Activated T-helper 1 cell treated with anti-CD3 and anti-CD28 coated beads, Interleukin-12 subunit alpha, Interleukin-12 subunit beta, Interleukin-2, Interleukin-4 antibody, amounts not matched to agents 30 ng/mL and 10 ng/mL and 1 ng/mL, durations not matched to agents 14 hours and 24 hours and 36 hours (primary cell): Measurements from ENCODE around the gene CLSTN2. TPM values are rescaled to one million over a fixed set of nuclear protein-coding genes. Genes with fewer than 3 reads are reported as not detected.

Experiments
- DNase-seq: peaks from one replicate; pipeline ENCODE4 v3.0.0; 2021; ENCODE audit warnings: low spot score
- H3K27ac Mint-ChIP-seq: one replicate; pipeline ENCODE4 v1.8.0; 2021; ENCODE audit warnings: mild to moderate bottlenecking, mixed read lengths
- H3K27me3 Mint-ChIP-seq: one replicate; pipeline ENCODE4 v1.8.0; 2022; ENCODE audit warnings: mild to moderate bottlenecking, moderate library complexity, mixed read lengths; ENCODE audit not compliant: insufficient read depth
- H3K36me3 Mint-ChIP-seq: one replicate; pipeline ENCODE4 v1.8.0; 2021; ENCODE audit warnings: low read depth, mixed read lengths
- H3K4me1 Mint-ChIP-seq: one replicate; pipeline ENCODE4 v1.8.0; 2021; ENCODE audit warnings: low read depth, mixed read lengths
- H3K4me3 Mint-ChIP-seq: one replicate; pipeline ENCODE4 v1.8.0; 2021; ENCODE audit warnings: mild to moderate bottlenecking, moderate library complexity, mixed read lengths
- H3K9me3 Mint-ChIP-seq: one replicate; pipeline ENCODE4 v1.8.0; 2021; ENCODE audit warnings: mixed read lengths
- intact Hi-C: fragments of 100-400 bp; cut with micrococcal nuclease; formaldehyde crosslinking; loops from one replicate; pipeline ENCODE4 v1.15.1; 2024
- total RNA-seq: library from RNA; stranded (reverse); gene quantifications from 2 replicates; pipeline ENCODE4 v1.2.3, GENCODE V29; 2022

CLSTN2 gene
- total RNA-seq, 1 donor from 2014 or later: not detected

GRCh38 chr3:140365872-140366697 lies 431.1 kb downstream of the CLSTN2 start:
- intact Hi-C loops: no loop called here
- Mint-ChIP-seq H3K9me3 (no peaks in the 10 kb centered on the region), H3K4me3 (no peak overlapping the region), H3K27me3 (no peaks in the 10 kb centered on the region), H3K36me3 (no peaks in the 10 kb centered on the region), H3K4me1 (no peaks in the 10 kb centered on the region), H3K27ac (no peak overlapping the region)
- no peak for DNase-seq

GRCh38 chr3:140368223-140368811 lies 433.3 kb downstream of the CLSTN2 start:
- Mint-ChIP-seq H3K27me3 (no peaks in the 10 kb centered on the region), H3K4me3 (no peak overlapping the region), H3K27ac (no peak overlapping the region), H3K36me3 (no peaks in the 10 kb centered on the region), H3K4me1 (no peaks in the 10 kb centered on the region), H3K9me3 (no peaks in the 10 kb centered on the region)
- DNase-seq: no peak
- intact Hi-C loops: no loop called here

DNA sequence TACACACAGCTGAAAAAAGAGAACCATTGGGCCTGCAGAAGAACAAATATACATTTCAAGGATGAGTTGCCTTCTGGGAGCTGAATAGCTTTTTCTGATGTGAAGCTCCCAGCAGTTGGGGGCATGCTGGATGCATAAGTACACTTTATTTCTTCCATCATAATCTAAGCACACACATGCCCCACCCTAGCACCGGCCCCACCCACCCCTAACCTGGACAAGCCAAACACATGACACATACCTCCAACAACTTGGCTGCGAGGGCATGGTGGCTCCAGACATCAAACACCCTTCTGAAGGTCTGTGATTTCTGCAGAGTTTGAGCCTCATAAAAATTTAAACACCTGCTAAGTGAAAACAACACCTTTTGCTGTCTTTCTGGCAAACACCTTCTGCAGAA lies 435.7 kb downstream of the CLSTN2 start:
- Mint-ChIP-seq H3K4me3 (no peak overlapping the region), H3K36me3 (no peaks in the 10 kb centered on the region), H3K27ac (no peak overlapping the region), H3K9me3 (no peaks in the 10 kb centered on the region), H3K27me3 (peaks cover 2% of the 10 kb centered on the region), H3K4me1 (no peaks in the 10 kb centered on the region)
- intact Hi-C loops: no loop called here
- DNase-seq: no peak

- H3K36me3 Mint-ChIP-seq: no peaks in the 10 kb centered on the region
- no peaks in the 10 kb centered on the region for H3K4me1 Mint-ChIP-seq
- H3K27ac Mint-ChIP-seq: no peak overlapping the region
- peaks cover 2% of the 10 kb centered on the region for H3K27me3 Mint-ChIP-seq
- no peak overlapping the region for H3K4me3 Mint-ChIP-seq
- DNase-seq: no peak
- H3K9me3 Mint-ChIP-seq: no peaks in the 10 kb centered on the region
- intact Hi-C loops: no loop called here
These were observed 438.2 kb downstream of the CLSTN2 start for GRCh38 chr3:140373234-140373633.

DNA sequence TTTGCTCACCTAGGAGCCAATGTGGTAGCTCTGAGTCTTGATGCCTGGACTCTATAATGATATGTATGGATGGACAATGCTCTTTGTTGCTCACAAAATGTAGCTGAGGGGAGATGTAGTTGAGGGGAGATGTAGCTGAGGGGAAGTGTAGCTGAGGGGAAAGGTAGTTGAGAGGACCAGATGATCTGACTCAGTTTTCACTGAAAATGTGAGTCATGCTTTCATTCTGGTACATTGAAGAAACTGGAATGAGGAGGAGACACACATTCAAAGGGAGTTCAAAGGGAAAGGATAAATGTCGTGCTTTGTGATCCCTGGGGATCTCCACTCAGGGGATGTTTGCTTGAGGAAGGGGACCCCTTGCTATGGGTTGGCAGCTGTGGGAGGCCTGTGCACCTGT lies 440.0 kb downstream of the CLSTN2 start:
- no peaks in the 10 kb centered on the region for H3K36me3 Mint-ChIP-seq
- H3K27me3 Mint-ChIP-seq: peaks cover 2% of the 10 kb centered on the region
- no peak overlapping the region for H3K4me3 Mint-ChIP-seq
- no peak for DNase-seq
- H3K27ac Mint-ChIP-seq: no peak overlapping the region
- intact Hi-C loops: no loop called here
- no peaks in the 10 kb centered on the region for H3K4me1 Mint-ChIP-seq
- H3K9me3 Mint-ChIP-seq: no peaks in the 10 kb centered on the region

- no peak for DNase-seq
- H3K4me1 Mint-ChIP-seq: no peaks in the 10 kb centered on the region
- intact Hi-C loops: no loop called here
- H3K27ac Mint-ChIP-seq: no peak overlapping the region
- no peak overlapping the region for H3K4me3 Mint-ChIP-seq
- H3K27me3 Mint-ChIP-seq: peaks cover 2% of the 10 kb centered on the region
- H3K36me3 Mint-ChIP-seq: no peaks in the 10 kb centered on the region
- H3K9me3 Mint-ChIP-seq: no peaks in the 10 kb centered on the region
These were observed 441.3 kb downstream of the CLSTN2 start for GRCh38 chr3:140376136-140376889.

DNA sequence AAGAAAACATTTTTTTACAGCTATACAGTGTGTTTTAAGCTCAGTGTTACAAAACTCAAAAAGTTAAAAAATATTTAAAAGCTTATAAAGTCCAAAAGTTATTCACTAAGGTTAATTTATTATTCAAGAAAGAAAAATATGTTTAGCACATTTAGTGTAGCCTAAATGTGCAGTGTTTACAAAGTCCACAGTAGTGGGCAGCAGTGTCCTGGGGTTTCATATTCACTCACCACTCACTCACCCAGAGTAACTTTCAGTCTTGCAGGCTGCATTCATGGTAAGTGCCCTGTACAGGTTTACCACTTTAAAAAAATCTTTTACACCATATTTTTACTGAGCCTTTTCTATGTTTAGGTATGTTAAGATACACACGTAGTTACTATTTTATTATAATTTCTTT lies 442.7 kb downstream of the CLSTN2 start:
- intact Hi-C loops: no loop called here
- H3K27ac Mint-ChIP-seq: no peak overlapping the region
- H3K9me3 Mint-ChIP-seq: no peaks in the 10 kb centered on the region
- no peak for DNase-seq
- H3K4me1 Mint-ChIP-seq: no peaks in the 10 kb centered on the region
- H3K27me3 Mint-ChIP-seq: peaks cover 2% of the 10 kb centered on the region
- no peaks in the 10 kb centered on the region for H3K36me3 Mint-ChIP-seq
- no peak overlapping the region for H3K4me3 Mint-ChIP-seq

GRCh38 chr3:140378571-140379340 lies 443.8 kb downstream of the CLSTN2 start:
- Mint-ChIP-seq H3K27ac (no peak overlapping the region), H3K9me3 (no peaks in the 10 kb centered on the region), H3K36me3 (no peaks in the 10 kb centered on the region), H3K27me3 (peaks cover 2% of the 10 kb centered on the region), H3K4me1 (no peaks in the 10 kb centered on the region), H3K4me3 (no peak overlapping the region)
- DNase-seq: no peak
- intact Hi-C loops: no loop called here

DNA sequence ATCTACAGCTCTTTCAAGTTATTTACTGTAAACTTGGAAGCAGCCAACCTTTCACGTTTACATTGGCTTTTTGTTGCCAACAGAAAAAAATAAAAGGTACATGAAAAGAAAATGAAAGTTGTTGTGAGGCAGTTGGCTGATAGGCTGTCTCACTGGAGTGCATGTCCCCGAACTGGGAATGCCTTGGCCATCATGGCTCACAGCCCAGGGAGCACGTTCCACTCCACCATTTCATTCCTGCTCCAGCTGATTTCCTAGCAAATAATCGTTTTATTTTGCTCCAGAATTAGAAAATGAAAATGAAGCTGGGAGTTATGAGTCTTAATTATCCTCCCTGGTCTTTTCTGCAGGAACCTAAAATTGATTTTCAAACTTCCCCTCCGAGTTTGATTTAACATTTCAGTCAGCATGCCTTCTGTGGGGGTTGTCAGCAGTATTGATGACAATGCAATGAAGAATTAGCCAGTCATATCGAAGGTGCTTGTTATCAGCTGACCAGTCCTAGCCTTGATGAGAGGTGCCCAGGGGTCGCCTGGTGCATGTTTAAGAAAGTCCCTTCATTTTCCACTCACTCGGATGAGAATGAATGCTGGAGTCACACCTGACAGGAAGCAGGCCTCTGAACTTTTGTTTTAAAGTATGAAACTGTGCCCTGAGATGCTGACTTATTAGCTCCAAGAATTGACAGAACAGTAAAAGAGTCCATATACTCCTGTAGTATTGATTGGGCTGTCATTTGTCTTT lies 449.2 kb downstream of the CLSTN2 start:
- DNase-seq: no peak
- no peaks in the 10 kb centered on the region for H3K27me3 Mint-ChIP-seq
- no peak overlapping the region for H3K4me3 Mint-ChIP-seq
- no peak overlapping the region for H3K27ac Mint-ChIP-seq
- intact Hi-C loops: no loop called here
- no peaks in the 10 kb centered on the region for H3K9me3 Mint-ChIP-seq
- H3K36me3 Mint-ChIP-seq: no peaks in the 10 kb centered on the region
- H3K4me1 Mint-ChIP-seq: no peaks in the 10 kb centered on the region

GRCh38 chr3:140384876-140385275 lies 449.9 kb downstream of the CLSTN2 start:
- no peaks in the 10 kb centered on the region for H3K4me1 Mint-ChIP-seq
- DNase-seq: no peak
- H3K27ac Mint-ChIP-seq: no peak overlapping the region
- H3K27me3 Mint-ChIP-seq: no peaks in the 10 kb centered on the region
- H3K9me3 Mint-ChIP-seq: no peaks in the 10 kb centered on the region
- intact Hi-C loops: no loop called here
- H3K36me3 Mint-ChIP-seq: no peaks in the 10 kb centered on the region
- no peak overlapping the region for H3K4me3 Mint-ChIP-seq

DNA sequence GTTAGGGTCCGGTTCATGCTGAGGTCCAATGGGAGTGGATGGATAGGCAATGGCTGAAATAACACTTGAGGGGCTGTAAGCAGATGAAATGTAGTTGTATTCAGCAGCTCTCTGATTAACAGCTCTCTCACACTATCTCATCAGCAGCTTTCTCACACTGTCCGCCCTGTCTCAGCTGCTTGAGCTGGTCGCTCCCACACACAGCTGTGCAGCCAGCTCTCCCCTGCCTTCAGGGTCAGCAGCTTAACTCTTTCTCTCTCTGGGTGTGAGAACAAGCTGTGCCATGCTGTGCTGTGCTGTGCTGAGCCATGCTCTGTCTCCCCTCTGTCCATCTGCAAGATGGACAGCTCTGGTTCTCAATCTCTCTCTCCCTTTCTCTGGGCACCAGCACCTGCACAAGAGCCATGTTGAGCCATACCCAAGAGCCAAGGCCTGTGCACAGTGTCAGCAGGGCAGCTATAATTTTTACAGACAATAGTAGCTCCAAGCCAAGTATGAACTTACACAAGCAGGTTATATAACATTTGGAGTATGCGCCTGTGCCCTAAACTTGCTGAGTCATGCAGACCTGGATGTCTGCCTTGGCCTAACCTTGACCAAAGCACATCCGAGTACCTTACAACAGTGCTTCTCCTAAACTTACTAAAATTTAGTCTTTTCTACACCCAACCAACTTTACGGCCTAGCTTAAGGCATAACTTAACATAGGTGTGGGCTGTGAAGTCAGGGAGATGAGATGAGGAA lies 451.5 kb downstream of the CLSTN2 start:
- no peak for DNase-seq
- Mint-ChIP-seq H3K9me3 (no peaks in the 10 kb centered on the region), H3K4me1 (no peaks in the 10 kb centered on the region), H3K27ac (no peak overlapping the region), H3K27me3 (no peaks in the 10 kb centered on the region), H3K36me3 (no peaks in the 10 kb centered on the region), H3K4me3 (no peak overlapping the region)
- intact Hi-C loops: no loop called here

DNA sequence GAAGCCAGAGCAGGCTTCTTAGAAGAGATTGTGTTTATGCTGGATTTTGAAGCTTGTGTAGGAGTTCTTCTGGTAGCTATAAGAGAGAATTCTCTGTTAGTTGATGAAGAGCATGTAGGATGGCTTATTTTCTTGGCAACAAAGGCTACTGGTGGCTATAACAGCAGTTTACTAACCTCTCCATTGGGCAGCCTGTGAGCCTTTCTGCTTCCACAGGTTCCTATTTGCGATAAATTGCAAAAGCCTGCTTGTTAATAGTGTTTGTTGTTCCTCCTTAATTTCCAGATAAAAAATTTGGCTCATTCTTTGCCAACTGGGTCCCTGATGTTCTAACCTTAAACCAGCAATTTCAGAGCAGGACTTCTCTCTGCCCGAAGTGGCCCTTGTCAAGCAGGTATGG lies 452.3 kb downstream of the CLSTN2 start:
- H3K4me1 Mint-ChIP-seq: no peaks in the 10 kb centered on the region
- intact Hi-C loops: no loop called here
- no peak for DNase-seq
- no peak overlapping the region for H3K27ac Mint-ChIP-seq
- H3K27me3 Mint-ChIP-seq: no peaks in the 10 kb centered on the region
- no peaks in the 10 kb centered on the region for H3K36me3 Mint-ChIP-seq
- H3K9me3 Mint-ChIP-seq: no peaks in the 10 kb centered on the region
- no peak overlapping the region for H3K4me3 Mint-ChIP-seq
